ENCODE results near the gene UBE4B.
"Not testable (repeated sequence)": the region's sequence is repeated elsewhere in the genome, so short reads cannot be mapped to it uniquely, and the experiment has no call there.

The UBE4B gene

DNA sequence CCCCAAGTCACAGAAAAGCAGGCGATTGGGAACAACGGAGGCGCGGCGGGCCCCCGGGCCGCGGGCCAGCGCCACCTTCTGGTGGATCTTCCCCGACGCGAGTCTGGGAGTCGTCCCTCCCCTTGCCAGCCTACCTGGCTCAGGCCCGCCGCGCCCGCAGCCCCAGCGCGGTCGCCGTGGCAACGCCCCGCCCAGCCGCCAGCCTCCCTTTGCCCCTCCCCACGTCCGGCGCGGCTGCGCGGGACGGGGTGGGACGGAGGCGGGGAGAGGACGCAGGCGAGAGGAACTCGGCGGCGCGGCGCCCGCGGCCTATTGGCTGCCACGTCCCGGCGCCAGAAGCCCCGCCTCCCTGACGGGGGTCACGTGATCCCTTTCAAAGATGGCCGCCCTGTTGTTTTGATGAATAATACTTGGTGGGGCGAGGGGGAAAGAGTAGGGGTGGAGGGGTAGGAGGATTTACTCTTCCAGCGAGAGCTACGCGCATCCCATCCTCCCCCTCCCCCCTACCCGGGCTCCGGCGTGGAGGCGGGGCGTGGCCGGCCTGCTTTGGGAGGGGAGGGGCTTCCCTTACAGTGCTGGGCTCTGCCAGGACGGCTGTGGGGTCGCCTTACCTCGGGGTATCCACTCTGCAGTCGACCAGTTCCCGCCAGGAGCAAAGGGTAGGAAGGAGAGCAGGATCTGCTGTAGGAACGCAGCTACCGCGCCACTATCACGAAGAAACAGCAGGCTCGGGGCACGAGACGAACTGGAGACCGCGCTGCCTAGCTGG, at the start of gene UBE4B:
Gene UBE4B, plus strand, starts transcription at position 369 of the 769 bp plus-strand sequence. CDS start 713 bp downstream, outside the sequence.
- peak; percentile 74 to 99 (median 96) for DNase-seq

DNA sequence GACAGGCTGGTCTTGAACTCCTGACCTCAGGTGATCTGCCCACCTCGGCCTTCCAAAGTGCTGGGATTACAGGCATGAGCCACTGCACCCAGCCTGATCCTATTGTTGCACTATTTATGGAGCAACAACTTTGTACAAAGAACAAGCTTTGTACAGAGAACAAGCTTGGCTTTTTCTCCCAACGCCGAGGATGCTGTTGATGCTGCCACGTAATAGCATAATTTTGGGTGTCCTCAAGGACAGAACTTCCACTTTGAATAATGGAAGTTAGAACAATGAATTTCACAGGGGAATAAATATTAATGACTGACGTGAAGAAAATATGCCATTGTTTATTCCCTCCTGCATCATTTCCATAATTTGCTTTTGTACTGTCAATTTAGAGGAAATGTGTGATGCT, 48.5 kb upstream of the UBE4B start:
- DNase-seq: peak in 10 of 51 donors; percentile 1 to 28 (median 8)

DNA sequence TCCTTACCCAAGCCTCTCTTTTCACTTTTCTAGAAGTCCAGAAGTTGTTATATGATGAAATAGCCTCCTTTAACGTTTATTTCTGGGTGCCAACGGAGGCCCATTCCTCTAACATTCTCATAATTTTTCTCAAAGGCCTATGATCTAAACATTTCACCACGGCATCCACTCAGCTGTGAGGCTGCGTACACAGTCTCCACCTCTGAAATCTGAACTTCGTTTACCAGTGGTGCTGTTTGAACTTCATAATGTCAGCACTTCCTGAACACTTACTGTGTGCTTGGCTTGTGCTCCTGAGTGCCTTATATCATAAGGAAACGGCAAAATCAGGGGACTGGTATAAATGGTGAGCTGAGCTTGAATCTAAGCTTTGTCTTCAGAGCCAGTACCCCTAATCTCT, 47.8 kb upstream of the UBE4B start:
- DNase-seq: no peak

DNA sequence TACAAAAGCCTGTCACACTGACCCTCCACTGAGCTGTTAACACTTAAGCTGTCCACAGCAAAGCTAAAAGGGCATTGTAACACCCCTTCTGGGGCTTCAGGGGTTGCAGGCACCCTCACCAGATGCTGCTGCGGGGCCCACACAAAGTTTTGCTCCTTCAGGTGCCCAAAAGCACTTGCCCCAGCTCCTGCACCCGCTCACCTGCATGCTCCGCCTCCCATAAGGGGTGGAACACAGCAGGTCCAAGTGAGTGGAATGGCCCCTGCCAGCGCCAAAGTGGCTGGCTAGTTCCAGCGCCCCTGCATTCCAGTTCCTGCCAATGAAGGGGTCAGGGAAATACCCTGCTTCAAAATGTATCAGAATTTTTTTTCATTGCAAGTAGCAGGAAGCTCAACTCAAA, 43.0 kb upstream of the UBE4B start:
- DNase-seq: no peak

DNA sequence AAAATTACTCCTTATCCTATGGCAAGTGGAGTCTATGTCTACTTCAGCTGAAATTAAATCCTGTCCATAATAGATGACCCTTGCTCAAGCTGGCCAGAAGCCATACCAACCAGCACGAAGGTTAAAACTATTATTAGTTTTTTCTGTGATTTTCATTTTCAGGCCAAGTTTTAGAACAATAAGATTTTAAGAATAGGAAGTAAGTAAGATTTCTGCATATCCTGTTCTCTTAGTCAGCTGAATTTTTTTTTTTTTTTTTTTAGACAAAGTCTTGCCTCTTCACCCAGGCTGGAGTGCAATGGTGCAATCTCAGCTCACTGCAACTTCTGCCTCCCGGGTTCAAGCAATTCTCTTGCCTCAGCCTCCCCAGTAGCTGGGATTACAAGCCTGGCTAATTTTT, 41.8 kb upstream of the UBE4B start:
- no peak for DNase-seq

DNA sequence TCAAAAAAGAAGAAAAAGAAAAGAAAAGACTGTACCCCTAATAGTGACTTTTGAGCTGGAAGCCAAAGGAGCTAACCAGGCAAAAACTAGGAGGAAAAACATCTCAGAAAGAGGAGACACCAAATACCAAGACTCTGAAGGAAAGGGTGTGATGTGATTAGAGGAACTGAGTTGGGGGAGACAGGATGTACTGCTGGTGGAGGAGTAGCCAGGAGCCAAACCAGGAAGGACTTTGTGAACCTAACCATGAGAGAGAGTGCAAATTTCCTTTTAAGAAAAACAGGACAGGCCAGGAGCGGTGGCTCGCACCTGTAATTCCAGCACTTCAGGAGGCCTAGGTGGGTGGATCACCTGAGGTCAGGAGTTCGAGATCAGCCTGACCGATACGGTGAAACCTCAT, 39.8 kb upstream of the UBE4B start:
- DNase-seq: no peak

DNA sequence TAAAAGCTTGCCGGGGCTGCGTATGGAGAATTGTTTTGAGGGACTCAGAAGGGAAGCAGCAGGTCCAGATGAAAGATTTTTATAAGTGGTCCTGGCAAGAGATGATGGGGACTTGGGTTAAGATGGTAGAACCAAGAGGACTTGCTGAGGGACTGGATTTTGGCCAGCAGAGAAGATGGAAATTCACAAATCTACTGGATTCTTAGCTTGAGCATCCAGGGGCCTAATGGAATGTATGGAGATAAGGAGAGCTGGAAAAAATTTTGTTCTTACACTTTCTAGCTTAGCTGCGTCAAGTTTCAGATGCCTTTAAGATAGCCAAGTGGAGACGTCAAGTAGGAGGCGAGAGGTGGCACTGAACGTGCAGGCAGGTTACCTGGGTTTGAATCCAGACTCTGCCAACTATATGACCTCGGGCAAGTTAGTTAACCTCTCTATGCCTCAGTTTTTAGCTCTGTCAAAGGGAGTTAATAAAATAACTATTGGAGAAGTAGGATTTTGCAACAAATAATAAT, 39.1 kb upstream of the UBE4B start:
- DNase-seq: no peak

DNA sequence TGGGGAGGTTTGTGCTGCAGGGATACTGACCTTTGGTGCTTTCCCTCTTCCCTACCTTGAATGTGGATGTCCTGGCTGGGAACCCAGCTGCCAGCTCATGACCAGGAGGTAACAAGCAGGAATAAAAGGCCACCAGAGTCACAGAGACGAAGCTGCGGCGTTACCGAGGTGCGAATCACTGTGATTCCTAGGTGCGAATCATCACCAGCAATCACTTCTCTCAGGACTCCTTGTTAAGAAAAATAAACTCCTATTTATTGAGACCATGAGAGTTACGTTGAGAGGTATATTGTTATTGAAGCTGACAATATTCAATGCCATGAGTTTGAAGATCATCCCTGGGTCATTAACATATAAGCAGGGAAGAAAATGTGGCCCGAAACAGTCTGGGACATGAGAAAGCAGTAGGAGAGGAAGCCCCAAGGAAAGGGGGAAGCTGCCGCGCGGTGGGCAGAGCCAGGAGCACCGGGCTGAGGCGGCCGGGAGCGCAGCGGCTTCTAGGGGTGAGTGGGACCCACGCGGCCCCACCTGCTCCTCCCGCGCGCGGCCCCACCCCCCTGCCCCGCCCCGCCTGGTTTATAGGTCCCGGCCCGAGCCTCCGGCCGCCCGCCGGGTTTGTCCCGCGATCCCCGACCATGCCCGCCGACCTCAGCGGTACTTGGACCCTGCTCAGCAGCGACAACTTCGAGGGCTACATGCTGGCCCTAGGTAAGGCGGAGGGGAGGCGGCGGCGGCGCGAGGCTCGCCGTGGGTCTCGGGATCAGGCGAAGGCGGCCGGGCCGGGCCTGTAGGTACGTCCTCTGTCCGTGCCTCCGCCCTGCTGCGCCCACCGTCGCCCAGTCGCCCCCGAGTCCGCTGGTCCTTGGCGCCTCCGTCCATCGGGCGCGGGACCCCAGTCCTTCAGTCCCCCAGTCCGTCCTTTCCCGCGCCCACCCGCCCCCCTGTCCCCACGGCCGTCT, 35.9 kb upstream of the UBE4B start, which contains the start of gene RBP7:
Gene RBP7, plus strand, starts transcription at position 605 of the 959 bp plus-strand sequence. Its CDS starts 31 bp downstream, at position 636.
- DNase-seq: peak in 9 of 51 donors; percentile 3 to 43 (median 19)

DNA sequence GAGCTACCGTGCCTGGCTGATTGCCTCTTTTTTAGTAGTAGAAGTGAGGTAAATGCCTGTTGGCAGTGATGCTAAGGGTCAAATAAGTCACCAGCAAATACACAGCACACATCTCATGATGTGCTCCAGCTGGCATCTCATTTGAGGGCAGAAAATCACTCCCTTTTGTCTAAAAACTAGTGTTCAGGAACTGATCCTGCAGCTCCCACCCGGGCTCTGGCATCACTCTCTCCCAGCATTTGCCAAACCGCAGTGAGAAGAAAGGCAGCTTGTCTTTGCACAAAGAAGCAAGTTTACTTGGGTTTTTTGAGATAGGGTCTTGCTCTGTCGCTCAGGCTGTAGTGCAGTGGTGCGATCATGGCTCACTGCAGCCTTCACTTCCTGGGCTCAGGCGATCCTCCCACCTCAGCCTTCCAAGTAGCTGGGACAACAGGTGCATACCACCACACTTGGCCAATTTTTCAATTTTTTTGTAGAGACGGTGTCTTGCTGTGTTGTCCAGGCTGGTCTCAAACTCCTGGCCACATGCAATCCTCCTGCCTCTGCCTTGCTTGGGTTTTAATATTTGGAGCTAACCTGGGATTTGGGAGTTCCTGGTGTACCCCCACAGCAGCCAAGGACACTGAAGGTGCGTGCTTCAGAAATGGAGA, 31.6 kb upstream of the UBE4B start:
- DNase-seq: peak in 36 of 51 donors; percentile 8 to 77 (median 31)

DNA sequence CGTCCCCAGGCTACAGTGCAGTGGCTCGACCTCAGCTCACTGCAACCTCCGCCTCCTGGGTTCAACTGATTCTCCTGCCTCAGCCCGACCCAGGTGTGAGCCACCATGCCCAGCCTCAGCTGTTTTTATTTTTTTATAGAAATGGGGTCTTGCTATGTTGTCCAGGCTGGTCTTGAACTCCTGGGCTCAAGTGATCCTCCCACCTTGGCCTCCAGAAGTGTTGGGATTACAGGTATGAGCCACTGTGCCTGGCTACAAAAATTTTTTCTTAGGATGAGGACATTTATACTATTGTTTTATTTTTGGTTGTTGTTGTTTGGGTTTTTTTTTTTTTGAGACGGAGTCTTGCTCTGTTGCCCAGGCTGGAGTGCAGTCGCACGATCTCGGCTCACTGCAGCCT, 27.5 kb upstream of the UBE4B start:
- DNase-seq: not testable (repeated sequence)

DNA sequence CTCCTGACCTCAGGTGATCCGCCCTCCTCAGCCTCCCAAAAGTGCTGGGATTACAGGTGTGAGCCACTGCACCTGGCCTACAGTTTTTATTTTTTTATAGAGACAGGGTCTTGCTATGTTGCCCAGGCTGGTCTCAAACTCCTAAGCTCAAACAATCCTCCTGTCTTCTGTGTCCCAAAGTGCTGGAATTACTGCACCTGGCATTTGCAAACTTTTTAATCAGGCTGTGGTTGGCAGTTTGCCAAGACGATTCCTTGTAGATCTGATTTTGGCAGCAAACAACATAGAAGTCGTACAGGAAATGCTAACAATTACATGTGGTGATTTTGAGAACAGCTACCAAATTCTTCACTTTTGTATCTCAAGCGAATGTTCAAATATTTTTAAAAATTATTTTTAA, 25.6 kb upstream of the UBE4B start:
- no peak for DNase-seq

DNA sequence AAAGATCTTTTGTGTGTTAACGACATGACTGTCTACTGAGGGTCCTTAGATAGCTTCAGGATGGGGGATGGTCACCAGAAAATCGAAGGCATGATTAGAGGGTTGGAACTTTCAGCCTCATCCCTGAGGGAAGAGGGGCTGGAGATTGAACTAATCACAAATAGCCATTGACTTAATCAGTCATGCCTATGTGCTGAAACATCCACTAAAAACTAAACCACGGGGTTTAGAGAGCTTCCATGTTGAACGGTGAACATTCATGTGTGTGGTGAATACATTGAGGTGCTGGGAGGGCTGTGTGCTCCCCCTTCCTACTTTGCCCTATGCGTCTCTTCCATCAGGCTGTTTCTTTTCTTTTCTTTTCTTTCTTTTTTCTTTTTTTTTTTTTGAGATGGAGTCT, 18.7 kb upstream of the UBE4B start:
- DNase-seq: no peak

DNA sequence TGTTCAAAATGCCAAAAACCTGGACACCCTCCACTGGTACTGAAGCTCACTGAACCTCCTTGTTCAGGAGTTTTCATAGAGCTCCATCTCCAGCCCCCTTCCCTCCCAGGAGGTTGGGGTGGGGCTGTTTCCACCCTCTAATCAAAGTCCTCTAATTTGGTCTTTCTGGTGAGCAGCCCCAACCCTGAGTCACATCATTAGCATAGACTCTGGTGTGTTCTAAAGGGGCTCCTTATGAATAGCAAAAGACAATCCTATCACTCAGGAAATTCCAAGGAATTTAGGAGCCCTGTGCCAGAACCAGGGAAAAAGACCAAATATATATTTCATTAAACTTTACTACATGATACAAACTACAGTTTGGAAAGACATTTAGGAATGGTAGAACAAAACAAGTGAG, 13.2 kb upstream of the UBE4B start:
- DNase-seq: no peak

DNA sequence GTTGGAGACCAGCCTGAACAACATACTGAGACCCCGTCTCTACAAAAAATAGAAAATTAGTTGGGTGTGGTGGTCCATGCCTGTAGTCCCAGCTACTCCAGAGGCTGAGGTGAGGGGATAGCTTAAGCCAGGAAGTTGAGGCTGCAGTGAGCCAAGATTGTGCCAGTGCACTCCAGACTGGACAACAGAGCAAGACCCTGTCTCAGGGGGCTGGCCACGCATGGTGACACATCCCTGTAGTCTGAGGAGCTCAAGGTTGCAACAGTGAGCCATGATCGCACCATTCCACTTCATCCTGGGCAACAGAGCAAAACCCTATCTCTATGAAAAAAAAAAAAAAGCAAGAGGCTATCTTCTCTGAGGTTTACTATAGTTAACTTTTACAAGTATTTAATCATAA, 12.7 kb upstream of the UBE4B start:
- no peak for DNase-seq

DNA sequence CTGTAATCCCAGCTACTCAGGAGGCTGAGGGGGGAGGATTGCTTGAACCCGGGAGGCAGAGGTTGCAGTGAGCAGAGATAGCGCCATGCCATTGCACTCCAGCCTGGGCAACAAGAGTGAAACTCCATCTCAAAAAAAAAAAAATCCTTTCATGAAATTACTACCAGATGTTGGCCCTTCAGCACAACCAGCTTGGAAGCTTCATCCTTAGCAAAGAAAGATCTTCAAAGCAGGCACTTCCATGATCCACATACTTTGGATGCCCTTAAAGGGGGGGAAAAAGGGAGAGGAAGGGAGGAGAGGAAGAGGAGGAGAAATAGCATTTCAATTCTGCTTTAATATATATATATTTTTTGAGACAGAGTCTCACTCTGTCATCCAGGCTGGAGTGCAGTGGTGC, 12.1 kb upstream of the UBE4B start:
- not testable (repeated sequence) for DNase-seq

DNA sequence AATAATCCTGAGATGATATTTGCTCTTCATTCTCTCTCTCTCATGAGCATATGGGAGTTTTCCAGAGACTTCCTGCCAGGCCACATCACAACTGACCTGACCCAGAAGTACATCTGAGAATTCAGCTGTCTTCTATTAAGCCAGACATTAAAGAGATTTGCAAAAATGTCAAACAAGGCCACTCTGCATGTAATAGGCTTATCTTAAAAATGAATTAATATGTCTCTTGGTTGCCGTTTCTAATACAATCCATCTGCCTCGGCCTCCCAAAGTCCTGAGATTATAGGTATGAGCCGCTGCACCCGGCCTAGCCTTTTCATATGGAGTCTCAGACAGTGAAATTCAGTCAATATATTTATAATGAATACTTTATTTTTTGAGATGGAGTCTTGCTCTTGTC, 10.8 kb upstream of the UBE4B start:
- not testable (repeated sequence) for DNase-seq

DNA sequence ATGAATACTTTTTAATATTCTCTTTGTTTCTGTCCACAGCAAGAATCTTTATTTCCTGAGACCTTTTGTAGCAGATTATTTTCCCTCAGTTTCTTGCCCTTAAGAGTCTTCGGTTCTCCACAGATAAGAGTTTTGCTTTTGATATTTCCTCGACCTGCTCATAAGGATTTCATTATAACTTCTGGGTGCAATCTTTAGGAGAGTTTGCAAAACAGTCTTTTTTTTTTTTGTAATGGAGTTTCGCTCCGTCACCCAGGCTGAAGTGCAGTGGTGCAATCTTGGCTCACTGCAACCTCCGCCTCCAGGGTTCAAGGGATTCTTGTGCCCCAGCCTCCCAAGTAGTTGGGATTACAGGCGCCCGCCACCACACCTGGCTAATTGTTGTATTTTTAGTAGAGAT, 10.1 kb upstream of the UBE4B start:
- no peak for DNase-seq

DNA sequence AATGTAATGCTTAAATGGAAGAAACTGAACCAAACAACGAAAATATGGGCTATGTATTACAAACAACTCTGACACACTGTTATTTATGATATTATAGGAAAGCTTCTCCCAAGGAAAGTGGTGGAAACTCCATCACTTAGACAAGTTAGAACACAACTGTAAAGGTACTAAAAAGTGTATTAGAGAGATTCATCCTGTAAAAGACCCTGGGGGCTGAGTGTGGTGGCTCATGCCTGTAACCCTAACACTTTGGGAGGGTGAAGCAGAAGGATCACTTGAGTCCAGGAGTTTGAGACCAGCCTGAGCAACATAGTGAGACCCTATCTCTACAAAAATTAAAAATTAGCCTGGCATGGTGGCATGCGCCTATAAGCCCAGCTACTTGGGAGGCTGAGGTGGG, 7.4 kb upstream of the UBE4B start:
- no peak for DNase-seq

DNA sequence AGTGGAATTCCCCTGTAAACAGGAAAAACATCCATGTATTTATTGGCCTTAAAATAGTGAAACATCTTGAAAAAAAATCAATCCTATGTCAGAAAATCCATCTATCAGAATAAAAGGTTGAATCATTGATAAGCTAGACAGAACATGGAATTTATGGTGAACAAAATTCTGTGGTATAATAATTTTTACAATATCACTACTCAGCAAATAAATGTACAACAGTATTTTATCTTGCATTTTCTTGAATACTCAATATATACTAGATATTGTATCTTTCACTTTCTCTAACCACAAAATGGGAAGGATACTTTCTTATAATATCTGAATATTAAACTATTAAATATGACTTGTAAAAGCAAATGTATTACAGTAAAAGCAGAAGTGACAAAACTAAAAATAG, 5.7 kb upstream of the UBE4B start:
- DNase-seq: no peak

DNA sequence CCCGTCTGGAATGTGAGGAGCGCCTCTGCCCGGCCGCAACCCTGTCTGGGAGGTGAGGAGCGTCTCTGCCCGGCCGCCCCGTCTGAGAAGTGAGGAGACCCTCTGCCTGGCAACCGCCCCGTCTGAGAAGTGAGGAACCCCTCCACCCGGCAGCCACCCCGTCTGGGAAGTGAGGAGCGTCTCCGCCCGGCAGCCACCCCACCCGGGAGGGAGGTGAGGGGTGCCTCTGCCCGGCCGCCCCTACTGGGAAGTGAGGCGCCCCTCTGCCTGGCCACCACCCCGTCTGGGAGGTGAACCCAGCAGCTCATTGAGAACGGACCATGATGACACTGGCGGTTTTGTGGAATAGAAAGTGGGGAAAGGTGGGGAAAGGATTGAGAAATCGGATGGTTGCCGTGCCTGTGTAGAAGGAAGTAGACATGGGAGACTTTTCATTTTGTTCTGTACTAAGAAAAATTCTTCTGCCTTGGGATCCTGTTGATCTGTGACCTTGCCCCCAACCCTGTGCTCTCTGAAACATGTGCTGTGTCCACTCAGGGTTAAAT, 3.7 kb upstream of the UBE4B start:
- DNase-seq: not testable (repeated sequence)

DNA sequence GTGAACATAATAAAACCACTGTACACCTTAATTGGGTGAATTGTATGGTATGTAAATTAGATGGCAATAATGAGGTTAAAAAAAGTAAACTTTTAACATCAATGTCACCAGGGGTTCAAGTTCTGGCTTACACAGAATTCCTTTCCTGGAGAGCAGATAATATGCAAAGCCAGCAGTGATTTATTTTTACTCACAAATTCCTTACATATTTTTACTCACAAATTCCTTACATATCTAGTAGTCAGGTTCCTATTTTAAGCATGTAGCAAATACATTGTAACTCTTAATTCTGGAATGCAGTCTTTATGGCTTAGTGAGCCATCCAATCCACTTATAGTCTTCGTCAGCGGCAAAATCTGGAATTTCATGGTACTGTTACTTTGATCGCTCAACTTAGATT, 1.3 kb upstream of the UBE4B start:
- no peak for DNase-seq

Measured in hypothalamus (tissue), 51 donors.